ENCODE measurements around the gene LARP1.

- TF ChIP-seq POLR2AphosphoS5 (IDR thresholded peaks at IDR 0.05; ENCODE audit: low read depth, low read length) = no peak
- no peak for TF ChIP-seq POLR2A (IDR thresholded peaks at IDR 0.05; ENCODE audit: low read depth, low read length)
- TF ChIP-seq PAX5 (IDR thresholded peaks at IDR 0.05; ENCODE audit: insufficient read depth, low read length, severe bottlenecking) = no peak
Measured at GRCh38 chr5:154762700-154763099, 7.5 kb downstream of the LARP1 start.
